CD4-positive, alpha-beta T cell treated with Interleukin-4 for 4 hours (primary cell): Measurements from ENCODE around the gene SEMA4A.
"Not testable (repeated sequence)": the region's sequence is repeated elsewhere in the genome, so short reads cannot be mapped to it uniquely, and the experiment has no call there.

Experiments
- DNase-seq: peaks from one replicate; pipeline ENCODE4 v3.0.0-alpha.2; 2020

The SEMA4A gene

DNA sequence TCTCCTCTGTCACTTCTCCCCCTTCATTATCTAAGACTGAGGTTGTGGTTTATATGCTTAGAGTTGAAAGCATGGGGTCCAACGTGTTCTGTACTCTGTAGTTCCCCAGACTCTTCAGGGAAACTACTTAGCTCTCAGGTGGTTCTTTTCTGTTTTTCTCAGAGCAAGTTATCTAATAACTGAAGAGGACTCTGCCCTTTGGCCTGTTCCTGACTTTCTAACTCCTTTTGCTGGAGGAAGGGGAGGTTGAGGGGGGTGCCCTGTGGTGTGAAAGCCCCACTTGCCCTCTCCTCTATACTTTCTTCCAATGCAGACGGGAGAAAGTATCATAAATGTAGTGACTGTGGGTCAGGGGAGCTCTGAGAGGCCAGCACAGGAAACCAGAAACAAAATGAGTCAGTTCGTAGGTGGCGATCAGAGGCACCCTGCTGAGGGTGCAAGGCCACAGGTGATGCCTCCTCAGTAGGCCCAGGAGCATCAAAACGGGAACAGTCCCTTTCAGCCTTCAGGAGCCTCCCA lies 45.5 kb downstream of the SEMA4A start:
- DNase-seq = no peak

DNA sequence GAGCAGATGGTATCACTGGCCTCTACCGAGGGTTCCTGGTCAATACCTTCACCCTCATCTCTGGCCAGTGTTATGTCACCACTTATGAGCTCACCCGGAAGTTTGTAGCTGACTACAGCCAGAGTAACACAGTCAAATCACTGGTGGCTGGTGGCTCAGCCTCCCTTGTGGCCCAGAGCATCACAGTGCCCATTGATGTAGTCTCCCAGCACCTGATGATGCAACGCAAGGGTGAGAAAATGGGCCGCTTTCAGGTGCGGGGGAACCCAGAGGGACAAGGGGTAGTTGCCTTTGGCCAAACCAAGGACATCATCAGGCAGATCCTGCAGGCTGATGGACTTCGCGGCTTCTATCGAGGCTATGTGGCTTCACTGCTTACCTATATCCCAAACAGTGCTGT lies 46.7 kb downstream of the SEMA4A start:
- no peak for DNase-seq

DNA sequence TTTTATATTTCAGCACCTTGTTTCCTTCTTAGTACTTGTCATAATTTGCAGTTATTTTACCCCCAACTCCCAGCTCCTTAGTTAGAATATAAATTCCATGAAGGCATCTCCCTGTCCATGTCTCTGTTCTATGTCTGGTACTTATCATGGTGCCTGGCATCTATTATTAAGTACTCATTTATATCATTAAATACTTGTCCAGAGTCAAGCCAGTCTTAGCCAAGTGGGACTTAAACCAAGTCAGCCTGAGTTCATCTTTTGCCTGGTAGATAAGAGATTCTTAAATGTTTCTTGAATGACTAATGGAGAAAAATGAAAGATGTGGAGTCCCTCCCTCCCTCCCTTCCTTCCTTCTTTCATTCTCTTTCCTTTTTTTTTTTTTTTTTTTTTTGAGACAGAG lies 49.9 kb downstream of the SEMA4A start:
- DNase-seq = no peak

DNA sequence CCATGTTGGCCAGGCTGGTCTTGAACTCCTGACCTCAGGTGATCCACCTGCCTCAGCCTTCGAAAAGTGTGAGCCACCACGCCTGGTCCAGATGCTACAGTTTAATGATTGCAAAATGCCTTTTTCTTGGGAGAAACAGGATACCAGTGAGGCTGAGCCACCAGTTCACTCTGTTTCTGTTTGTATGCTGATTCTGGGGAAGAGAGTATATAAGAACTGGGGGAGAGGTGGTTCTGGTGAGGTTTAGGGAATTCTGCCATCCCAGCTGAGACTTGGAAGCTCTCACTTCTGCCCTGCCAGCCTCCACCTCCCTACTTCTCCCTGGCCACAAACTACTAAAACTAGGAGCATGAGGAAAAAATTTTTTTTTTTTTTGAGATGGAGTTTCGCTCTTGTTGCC lies 51.3 kb downstream of the SEMA4A start:
- no peak for DNase-seq

DNA sequence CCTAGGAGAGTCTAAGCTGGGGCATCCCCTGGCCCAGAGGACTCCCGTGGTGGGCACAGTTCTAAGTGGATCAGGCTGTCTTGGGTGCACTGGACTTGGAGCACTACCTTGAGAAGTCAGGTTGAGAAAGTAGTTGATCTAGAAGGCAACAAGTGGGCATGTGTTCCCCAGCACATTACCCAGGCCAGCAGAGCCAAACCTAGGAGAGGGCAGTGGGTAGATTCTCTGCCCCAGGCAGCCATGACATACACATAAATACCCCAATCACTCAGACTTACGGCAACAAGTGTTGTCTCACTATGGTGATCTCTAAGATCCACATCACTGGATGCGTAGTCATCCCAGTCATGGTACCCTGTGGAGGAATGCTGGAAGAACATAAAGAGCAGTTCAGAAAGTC lies 57.9 kb downstream of the SEMA4A start:
- no peak for DNase-seq

DNA sequence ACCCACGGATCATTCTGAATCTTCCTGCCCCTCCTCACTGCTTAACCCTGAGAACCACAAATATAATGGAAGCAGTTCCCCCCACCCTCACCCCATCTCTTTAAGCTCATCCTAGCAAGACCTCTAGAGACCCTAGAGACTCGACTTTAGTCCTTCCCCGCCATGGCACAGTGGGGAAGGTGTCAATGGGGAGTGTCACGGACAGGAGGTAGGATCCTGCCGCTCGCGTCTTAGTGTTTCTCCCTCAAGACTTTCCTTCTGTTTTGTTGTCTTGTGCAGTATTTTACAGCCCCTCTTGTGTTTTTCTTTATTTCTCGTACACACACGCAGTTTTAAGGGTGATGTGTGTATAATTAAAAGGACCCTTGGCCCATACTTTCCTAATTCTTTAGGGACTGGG lies 58.7 kb downstream of the SEMA4A start:
- no peak for DNase-seq

DNA sequence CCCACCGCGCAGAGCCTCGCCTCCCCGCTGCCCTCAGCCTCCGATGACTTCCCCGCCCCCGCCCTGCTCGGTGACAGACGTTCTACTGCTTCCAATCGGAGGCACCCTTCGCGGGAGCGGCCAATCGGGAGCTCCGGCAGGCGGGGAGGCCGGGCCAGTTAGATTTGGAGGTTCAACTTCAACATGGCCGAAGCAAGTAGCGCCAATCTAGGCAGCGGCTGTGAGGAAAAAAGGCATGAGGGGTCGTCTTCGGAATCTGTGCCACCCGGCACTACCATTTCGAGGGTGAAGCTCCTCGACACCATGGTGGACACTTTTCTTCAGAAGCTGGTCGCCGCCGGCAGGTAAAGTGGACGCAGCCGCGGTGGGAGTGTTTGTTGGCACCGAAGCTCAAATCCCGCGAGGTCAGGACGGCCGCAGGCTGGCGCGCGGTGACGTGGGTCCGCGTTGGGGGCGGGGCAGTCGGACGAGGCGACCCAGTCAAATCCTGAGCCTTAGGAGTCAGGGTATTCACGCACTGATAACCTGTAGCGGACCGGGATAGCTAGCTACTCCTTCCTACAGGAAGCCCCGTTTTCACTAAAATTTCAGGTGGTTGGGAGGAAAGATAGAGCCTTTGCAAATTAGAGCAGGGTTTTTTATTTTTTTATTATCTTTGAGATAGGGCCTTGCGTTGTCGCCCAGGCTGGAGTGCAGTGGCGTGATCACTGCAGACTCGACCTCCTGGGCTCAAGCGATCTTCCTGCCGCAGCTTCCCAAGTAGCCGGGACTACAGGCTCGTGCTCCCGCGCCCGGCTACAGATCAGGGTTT lies 59.7 kb downstream of the SEMA4A start, which contains the start of gene PMF1:
Gene PMF1, plus strand, starts transcription at position 175 of the 811 bp plus-strand sequence. Its CDS starts 9 bp downstream, at position 184.
- peak; percentile 95 for DNase-seq

DNA sequence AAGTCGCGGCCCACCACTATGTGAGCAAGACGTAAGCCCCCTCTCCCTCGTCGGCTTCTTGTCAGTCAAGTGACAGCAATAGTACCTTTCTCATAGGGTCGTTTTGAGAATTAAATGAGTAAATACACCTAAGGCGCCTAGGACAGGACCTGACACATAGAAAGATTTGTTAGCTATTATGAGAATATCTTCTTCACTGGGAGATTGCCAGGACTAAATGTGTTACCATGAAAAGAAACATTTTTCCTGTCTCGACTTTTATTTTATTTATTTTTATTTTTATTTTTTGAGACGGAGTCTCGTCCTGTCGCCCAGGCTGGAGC lies 60.2 kb downstream of the SEMA4A start:
- DNase-seq = no peak

DNA sequence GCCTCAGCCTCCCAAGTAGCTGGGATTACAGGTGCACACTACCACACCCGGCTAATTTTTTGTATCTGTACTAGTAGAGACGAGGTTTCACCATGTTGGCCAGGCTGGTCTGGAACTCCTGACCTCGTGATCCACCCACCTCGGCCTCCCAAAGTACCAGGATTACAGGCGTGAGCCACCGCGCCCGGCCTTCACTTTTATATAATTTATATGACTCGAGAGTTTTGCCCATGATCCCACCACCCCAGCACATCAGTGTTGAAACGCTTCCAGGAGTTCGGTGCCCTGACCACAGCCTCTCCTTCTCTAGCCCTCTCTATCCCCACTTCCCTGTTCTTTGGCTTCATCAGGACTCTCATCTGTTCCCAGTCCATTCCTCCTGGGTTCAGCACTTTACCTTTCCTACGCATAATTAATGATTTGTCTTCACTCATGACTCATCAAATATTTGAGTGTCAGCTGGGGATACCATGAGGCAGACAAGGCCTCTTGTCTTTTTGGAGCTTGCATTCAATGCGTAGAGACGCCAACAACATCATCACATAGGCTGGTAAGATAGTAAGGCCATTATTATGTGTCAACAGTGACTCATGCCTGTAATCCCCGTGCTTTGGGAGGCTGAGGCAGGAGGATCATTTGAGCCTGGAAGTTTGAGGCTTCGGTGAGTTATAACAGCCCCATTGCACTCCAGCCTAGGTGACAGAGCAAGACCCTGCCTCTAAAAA lies 60.8 kb downstream of the SEMA4A start:
- peak; percentile 49 for DNase-seq

DNA sequence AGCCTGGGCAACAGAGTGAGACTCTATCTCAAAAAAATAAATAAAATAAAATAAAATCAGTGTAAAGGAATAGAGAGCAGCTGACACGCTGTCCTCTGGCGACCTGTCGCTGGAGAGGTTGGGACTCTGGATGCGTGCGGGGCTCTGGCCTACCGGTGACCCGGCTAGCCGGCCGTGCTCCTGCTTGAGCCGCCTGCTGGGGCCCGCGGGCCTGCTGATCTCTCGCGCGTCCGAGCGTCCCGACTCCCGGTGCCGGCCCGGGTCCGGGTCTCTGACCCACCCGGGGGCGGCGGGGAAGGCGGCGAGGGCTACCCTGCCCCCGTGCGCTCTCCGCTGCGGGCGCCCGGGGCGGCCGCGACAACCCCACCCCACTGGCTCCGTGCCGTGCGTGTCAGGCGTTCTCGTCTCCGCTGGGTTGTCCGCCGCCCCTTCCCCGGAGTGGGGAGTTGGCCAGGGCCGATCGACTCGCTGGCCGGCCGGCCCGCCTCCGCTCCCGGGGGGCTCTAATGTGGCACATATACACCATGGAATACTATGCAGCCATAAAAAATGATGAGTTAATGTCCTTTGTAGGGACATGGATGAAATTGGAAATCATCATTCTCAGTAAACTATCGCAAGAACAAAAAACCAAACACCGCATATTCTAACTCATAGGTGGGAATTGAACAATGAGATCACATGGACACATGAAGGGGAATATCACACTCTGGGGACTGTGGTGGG lies 63.1 kb downstream of the SEMA4A start:
- DNase-seq = not testable (repeated sequence)

DNA sequence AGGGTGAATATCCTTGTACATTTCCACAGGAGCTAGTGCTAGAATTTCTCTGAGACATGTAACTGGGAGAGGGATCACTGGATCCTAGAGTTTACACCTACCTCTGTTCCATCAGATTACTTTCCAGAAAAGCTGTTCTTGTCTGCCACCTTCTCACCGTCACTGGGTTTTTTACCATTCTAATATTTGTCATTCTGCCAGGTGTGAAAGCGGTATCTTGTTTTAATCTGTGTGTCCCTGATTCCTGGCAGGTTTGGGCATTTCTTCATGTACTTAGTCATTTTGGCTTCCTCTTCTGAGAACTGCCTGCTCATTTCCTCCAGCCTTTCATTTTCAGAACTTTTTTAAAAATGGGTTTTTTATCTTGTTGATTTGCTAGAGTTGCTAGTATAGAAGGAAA lies 64.5 kb downstream of the SEMA4A start:
- peak; percentile 87 for DNase-seq

DNA sequence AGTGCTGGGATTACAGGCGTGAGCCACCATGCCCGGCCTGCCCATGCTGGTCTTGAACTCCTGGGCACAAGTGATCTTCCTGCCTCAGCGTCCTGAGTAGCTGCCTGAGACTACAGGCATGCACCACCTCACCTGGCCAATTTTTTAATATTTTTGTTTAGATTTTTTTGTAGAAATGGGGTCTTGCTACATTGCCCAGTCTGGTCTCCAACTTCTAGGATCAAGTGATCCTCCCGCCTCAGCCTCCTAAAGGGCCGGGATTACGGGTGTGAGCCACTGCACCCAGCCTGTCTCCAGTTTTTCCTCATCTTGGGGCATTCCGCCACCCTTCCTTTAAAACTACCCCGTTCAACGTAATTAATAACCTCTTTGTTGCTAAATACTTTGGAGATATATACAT lies 66.8 kb downstream of the SEMA4A start:
- no peak for DNase-seq

DNA sequence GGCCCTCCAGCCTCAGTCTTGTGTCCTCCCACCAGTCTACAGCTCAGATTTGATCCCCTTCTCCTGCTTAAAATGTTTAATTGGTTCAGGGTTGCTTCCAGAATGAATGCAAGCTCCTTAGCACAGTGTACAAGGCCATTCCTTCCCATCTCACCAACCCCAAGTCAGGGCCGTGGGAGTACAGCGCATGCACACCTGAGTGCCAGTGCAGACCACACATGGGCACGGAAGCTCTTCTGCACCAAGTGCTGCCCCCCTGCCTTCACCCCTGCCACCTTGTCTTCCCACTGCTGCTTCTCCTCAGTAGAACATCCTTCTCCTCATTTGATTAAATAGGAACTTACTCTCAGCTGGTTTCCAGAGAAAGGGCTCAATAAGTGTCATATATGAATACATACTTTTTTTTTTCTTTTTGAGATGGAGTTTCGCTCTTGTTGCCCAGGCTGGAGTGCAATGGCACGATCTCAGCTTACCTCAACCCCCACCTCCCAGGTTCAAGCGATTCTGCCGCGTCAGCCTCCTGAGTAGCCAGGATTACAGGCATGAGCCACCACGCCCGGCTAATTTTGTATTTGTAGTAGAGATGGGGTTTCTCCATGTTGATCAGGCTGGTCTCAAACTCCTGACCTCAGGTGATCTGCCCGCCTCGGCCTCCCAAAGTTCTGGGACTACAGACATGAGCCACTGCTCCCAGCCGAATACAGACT lies 68.8 kb downstream of the SEMA4A start:
- DNase-seq = no peak

DNA sequence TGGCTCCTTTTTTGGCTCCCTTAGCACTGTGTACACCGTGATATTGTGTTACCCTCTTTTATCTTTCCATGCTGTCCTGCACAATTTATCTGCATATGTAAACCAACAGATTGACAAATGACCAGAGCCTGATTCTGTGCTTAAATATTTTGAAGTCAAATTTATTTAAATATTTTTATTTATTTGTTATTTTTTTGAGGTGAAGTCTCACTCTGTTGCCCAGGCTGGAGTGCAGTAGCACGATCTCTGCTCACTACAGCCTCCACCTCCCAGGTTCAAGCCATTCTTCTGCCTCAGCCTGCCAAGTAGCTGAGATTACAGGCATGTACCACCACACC lies 72.3 kb downstream of the SEMA4A start:
- DNase-seq = no peak

DNA sequence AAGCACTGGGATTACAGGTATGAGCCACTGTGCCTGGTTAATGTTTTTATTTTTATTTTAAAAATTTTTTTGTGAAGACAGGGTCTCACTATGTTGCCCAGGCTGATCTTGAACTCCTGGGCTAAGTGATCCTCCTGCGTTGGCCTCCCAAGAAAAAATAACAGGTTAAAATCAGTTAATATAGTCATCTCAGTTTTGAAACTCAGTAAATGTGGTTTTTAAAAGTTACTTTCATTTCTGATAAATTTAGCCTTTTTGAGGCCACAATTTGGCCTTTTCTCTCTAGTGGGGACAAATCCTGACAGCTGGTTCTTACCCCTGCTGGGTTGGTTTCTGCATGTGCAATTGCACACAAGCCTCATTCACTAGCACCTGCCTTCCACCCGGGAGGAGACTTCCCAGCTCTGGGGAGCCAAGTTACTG lies 72.7 kb downstream of the SEMA4A start:
- DNase-seq = no peak

DNA sequence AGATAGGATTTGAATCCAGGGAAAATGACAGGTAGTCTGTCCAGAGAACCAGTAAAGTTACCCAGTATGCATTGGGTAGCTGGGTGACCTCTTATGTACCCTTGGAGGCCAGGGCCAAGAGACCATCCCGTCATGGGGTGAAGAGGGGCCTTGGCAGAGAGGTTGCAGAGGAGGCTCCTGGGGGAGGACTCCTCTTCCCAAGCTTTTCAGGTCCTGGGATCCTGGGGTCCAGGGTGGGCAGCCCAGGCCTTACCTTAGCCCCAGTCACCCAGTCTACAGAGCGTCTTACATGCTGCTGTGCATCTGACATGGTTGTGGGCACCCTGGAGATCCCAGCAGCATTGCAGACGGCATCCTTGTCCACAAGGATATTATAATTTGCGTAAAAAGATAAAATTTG lies 73.4 kb downstream of the SEMA4A start:
- no peak for DNase-seq
